IPS-18c (cell line): Measurements from ENCODE around the gene PTBP3.
"Not testable (repeated sequence)": the region's sequence is repeated elsewhere in the genome, so short reads cannot be mapped to it uniquely, and the experiment has no call there.

Source experiments
- H3K4me3 ChIP-seq: 2 replicates; pipeline ENCODE4 v1.7.0; 2013; ENCODE audit warnings: low read depth, mild to moderate bottlenecking, low read length, moderate library complexity; ENCODE audit not compliant: insufficient read depth
- H3K9me3 ChIP-seq: one replicate; pipeline ENCODE4 v1.6.1; 2013; ENCODE audit warnings: mild to moderate bottlenecking, low read length, moderate library complexity; ENCODE audit not compliant: control insufficient read depth, insufficient read depth

PTBP3 gene

DNA sequence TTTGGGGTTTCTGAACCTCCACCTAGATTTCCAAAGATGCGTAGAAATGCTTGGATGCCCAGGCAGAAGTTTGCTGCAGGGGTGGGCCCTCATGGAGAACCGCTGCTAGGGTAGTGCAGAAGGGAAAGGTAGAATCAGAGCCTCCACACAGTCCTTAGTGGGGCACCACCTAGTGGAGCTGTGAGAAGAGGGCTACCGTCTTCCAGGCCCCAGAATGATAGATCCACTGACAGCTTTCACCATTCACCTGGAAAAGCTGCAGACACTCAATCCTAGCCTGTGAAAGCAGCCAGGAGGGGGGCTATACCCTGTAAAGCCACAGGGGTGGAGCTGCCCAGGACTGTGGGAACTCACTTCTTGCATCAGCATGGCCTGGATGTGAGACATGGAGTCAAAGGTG, 33.2 kb upstream of the PTBP3 start:
- peaks cover 9% of the 10 kb centered on the region for H3K9me3 ChIP-seq
- H3K4me3 ChIP-seq = no peak overlapping the region

DNA sequence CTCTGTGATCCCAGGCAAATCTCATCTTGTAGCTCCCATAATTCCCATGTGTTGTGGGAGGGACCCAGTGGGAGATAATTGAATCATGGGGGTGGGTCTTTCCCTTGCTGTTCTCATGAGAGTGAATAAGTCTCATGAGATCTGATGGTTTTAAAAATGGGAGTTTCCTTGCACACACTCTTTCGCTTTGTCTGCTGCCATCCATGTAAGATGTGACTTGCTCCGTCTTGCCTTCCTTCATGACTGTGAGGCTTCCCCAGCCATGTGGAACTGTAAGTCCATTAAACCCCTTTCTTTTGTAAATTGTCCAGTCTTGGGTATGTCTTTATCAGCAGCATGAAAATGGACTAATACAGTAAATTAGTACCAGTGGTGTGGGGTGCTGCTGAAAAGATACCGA, 31.8 kb upstream of the PTBP3 start:
- H3K9me3 ChIP-seq, H3K4me3 ChIP-seq: not testable (repeated sequence)

DNA sequence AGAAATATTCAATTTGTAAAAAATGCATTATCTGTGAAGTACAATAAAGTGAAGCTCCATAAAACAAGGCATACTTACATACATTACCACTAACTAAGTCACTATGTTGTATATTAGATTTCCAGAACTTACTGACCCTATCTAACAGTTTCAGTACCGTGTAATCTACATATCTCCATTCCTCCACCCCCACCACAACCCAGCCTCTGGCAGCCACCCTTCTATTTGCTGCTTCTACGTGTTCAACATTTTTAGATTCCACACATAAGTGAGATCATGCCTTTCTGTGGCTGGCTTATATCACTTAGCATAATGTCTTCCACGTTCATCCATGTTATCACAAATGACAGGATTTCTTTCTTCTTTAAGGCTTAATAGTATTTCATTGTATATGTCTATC, 31.3 kb upstream of the PTBP3 start:
- Histone ChIP-seq H3K4me3 (no peak overlapping the region), H3K9me3 (peaks cover 6% of the 10 kb centered on the region)

- no peak overlapping the region for H3K4me3 ChIP-seq
- no peaks in the 10 kb centered on the region for H3K9me3 ChIP-seq
Measured at GRCh38 chr9:112361601-112362000, 28.2 kb upstream of the PTBP3 start.

- H3K4me3 ChIP-seq = no peak overlapping the region
- no peaks in the 10 kb centered on the region for H3K9me3 ChIP-seq
Measured at GRCh38 chr9:112360047-112360804, 26.8 kb upstream of the PTBP3 start.

DNA sequence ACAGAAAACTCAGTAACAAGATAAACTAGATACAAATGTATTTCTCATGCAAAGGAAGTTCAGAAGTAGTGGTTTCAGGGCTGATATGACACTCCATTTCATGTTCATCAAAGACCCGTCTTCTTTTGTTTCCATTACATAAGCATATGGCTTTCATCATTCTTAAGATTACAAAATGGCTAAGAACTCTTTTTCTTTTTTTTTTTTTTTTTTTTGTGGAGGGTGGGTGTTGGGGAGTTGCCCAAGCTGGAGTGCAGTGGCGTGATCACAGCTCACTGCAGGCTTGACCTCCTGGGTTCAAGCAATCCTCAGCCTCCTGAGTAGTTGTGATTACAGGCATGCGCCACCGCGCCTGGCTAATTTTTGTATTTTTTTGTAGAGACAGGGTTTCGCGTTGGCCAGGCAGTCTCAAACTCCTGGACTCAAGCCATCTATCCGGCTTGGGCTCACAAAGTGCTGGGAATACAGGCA, 22.0 kb upstream of the PTBP3 start:
- H3K9me3 ChIP-seq = no peaks in the 10 kb centered on the region

GRCh38 chr9:112354081-112354743, 20.8 kb upstream of the PTBP3 start:
- H3K4me3 ChIP-seq = no peak overlapping the region
- H3K9me3 ChIP-seq = no peaks in the 10 kb centered on the region

More for the DNA sequence above, 22.0 kb upstream of the PTBP3 start:
- no peak overlapping the region for H3K4me3 ChIP-seq

GRCh38 chr9:112352209-112352608, 18.8 kb upstream of the PTBP3 start:
- H3K9me3 ChIP-seq = no peaks in the 10 kb centered on the region
- H3K4me3 ChIP-seq = no peak overlapping the region

DNA sequence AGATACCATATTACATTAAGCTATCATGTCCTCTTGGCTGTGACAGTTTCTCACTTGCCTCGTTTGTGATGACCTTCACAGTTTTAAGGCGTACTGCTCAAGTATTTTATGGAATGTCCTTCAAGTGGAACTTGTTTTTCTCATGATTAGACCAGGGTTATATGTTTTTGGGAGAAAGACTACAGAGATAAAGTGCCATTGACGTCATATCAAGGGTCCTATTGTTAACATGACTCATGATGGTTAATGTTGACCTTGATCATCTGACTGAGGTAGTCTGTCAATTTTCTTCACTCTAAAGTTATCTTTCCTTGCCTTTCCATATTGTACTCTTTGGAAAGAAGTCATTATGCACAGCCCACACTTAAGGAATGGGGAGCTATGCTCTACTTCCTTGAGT, 17.8 kb upstream of the PTBP3 start:
- Histone ChIP-seq H3K4me3 (no peak overlapping the region), H3K9me3 (no peaks in the 10 kb centered on the region)

DNA sequence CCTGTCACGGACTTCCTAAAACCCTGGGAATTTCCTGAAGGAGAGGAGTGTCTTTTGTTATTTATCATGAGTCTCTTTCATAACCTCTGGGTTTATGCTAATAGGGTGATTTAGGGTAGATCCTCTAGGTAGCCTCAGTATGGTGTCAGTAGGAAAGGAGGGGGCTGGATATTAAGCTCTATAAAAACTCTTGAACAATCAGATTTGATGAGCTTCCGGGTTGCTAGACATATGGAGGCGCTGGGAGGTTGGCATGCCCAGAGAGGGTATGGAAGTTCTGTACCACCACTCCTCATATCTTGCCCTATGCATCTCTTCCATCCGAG, 15.6 kb upstream of the PTBP3 start:
- no peak overlapping the region for H3K4me3 ChIP-seq
- H3K9me3 ChIP-seq = no peaks in the 10 kb centered on the region

- no peak overlapping the region; the same call in 1 of the 2 replicates for H3K4me3 ChIP-seq
Measured at GRCh38 chr9:112348257-112349007, 15.0 kb upstream of the PTBP3 start.

DNA sequence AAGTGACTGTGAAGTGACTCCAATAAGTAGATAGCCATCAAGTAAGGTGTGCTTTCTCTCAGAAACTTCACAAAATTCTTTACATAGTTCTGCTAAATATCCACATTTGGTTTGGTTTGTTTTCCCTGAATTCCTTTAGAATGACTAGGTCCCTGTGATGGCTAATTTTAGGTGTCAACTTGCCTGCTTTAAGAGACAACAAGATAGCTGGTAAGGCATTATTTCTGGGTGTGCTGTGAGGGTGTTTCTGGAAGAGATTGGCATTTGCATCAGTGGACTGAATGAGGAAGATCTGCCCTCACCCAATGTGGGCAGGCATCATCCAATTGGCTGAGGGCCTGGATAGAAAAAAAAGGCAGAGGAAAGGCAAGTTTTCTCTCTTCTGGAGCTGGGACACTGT, 8.3 kb upstream of the PTBP3 start:
- no peak overlapping the region for H3K4me3 ChIP-seq

More at GRCh38 chr9:112348257-112349007, 15.0 kb upstream of the PTBP3 start:
- no peaks in the 10 kb centered on the region for H3K9me3 ChIP-seq

DNA sequence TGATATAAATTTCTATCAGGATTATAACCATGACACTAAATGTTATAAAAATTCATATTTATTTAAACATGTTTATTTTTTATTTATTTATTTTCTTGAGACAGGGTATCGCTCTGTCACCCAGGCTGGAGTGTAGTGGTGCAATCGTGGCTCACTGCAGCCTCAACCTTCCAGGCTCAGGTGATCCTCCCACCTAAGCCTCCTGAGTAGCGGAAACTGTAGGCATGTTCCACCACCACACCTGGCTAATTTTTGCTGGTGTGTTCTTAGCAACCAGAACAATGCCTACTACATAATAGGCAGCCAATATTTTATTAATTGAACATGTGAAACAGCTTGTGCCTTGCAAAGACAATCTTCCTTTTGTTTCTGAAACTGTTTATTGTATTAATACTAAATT, 6.5 kb upstream of the PTBP3 start:
- no peaks in the 10 kb centered on the region for H3K9me3 ChIP-seq

More for the DNA sequence above, 8.3 kb upstream of the PTBP3 start:
- H3K9me3 ChIP-seq = no peaks in the 10 kb centered on the region

GRCh38 chr9:112338561-112338960, 5.1 kb upstream of the PTBP3 start:
- Histone ChIP-seq H3K9me3 (no peaks in the 10 kb centered on the region), H3K4me3 (no peak overlapping the region)

More for the DNA sequence above, 6.5 kb upstream of the PTBP3 start:
- no peak overlapping the region for H3K4me3 ChIP-seq

GRCh38 chr9:112337547-112337946, 4.1 kb upstream of the PTBP3 start:
- H3K9me3 ChIP-seq = no peaks in the 10 kb centered on the region
- H3K4me3 ChIP-seq = no peak overlapping the region

DNA sequence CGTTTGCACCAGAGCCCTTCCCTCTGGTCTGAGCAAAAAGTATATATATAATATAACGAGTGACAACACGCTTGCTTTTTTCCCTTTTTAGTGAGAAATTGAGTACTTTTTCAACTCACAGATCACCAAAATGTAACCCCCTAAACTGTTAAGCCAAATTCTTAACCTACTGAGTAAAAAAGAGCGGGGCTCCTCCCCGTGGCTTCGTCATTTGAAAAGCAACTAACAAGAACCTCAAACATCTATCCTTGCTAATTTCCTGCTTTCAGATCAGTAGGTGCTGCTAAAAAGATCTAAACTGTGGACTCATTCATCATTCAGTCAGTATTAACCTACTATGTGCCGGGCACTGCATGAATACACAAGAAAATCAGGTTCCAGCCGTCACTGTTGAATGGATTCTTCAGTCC, 1.0 kb upstream of the PTBP3 start:
- H3K4me3 ChIP-seq = peak overlapping the region; percentile 65

DNA sequence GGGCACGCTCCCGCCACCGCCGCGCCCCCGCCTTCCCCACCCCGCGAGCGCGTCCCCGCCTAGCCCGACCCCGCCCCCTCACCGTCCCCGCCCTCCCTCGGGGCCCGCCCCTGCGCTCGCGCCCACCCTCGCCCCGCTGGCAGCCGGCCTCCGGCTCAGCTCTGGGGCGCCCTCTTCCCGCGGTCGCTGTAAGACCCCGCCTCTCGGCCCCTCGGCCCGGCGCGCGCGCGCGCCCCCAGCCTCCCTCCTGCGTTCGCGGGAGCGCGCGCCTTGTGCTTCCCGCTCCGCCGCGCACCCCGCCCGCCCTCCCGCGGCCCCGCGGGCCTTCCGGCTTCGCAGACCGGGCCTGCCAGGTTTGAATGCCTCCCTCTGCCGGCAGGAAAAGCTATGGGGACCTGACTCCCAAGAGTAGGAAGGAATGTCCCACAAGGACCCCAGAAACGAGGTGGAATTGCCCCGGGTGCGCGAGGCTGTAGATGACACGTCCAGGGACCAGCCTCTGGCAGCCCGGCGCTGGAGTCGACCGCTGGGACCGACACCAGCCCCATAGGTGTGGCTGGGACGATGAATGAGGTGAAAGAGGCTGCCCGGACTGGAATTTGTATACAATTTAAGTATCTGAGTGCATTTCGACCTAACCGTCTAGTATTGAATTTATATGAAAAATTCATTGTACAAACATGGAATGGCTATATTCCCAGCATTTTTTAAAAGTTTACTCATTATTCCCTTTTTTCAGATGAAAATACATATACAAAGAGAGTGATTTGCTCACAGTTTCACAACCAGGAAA, 416 bp upstream of the PTBP3 start:
- Histone ChIP-seq H3K4me3 (peak overlapping the region; percentile 99), H3K9me3 (no peaks in the 10 kb centered on the region)

More for the DNA sequence above, 1.0 kb upstream of the PTBP3 start:
- no peaks in the 10 kb centered on the region for H3K9me3 ChIP-seq
